GM18870 (cell line): ENCODE results near the gene ARHGEF2.
A peak's percentile ranks its signal among the peaks of the same experiment; 100 is the strongest.

Experiments
- ATAC-seq: cut with Tn5 transposase; IDR thresholded peaks from one replicate; pipeline ENCODE4 v1.9.1; 2021; ENCODE audit warnings: moderate library complexity; ENCODE audit not compliant: unreplicated experiment

The ARHGEF2 gene

GRCh38 chr1:155913969-155914757 lies 64.2 kb downstream of the ARHGEF2 start:
- ATAC-seq, result no peak

GRCh38 chr1:155912056-155912536 lies 66.3 kb downstream of the ARHGEF2 start:
- no peak for ATAC-seq

DNA sequence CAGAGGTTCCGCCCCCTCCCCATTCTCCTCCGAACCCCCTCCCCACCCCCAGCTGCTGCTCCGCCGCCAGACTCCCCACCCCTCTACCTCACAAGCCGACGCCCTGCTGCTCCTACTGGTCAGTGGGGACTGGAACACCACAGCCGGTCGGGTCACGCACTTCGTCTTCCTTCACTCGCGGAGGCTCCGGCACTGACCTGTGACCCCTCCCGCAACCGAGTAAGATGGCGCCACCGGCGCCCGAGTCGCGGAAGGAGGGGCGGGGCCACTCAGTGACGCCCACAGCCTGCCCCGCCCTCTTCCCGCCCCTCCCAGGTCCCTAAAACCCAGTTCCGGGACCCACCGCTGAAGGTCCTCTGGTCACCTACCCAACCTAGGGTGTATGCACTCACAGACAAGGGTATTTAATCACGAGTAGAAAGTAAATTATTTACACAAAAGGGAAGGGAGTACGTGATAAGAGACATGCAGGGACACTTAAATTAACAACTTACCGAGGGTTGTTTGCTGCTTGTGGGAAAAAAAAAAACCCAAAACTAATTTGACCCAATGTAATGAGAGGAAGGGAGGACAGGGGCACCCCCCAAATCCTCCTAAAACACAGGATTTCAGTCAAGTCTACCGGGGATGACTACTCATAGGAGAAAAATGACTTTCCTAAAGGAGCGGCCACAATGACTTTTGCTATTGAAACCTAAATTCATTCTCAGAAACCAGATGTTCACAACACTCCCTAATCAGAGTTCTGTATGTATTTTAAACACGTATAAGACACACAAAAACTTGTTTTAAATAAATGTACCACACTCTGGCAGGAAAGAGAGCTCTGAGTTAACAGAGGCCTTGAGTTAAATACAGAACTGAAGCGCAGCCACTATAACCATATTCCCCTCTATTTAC lies 66.9 kb downstream of the ARHGEF2 start, which contains the start of gene RIT1:
TSS of gene RIT1 (minus strand) at position 194 of the 900 bp plus-strand sequence. CDS start 588 bp downstream, outside the sequence.
- peak; percentile 74 for ATAC-seq

- no peak for ATAC-seq
Observed at GRCh38 chr1:155910621-155911121, 67.7 kb downstream of the ARHGEF2 start.

DNA sequence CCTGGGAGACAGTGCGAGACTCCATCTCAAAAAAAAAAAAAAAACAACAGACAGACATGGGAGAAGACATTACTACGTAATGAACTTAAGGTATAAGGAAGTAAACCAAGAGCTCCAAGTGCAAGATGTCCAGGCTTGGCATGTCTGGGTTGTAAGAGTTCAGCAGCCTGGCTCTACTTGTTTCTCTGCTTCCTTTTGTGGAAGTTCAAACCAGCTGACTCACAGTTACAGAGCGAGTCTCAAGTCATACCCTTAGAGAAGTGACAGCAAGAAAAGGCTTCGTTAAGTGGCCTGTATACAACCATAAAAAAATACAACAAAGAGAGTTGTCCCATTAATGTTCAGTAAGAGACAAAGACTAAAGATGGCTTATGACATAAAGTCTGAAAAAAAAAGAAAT lies 68.5 kb downstream of the ARHGEF2 start:
- no peak for ATAC-seq

DNA sequence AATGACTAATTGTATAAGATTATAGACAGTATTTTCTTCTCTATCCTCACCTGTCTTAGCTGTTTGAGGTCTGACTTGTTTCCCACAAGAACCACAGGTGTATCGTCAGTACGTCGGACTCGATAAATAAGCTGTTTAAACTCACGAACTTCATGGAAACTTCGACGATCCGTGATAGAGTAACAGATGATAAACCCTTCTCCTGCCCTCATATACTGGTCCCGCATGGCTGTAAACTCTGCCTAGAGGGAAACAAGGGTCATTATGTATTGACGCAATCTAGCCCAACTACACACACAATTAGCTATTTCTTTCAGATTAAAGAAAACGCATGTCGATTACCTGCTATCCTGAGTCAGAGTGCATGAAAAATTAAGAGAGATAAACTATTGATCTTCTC lies 74.1 kb downstream of the ARHGEF2 start:
- no peak for ATAC-seq

DNA sequence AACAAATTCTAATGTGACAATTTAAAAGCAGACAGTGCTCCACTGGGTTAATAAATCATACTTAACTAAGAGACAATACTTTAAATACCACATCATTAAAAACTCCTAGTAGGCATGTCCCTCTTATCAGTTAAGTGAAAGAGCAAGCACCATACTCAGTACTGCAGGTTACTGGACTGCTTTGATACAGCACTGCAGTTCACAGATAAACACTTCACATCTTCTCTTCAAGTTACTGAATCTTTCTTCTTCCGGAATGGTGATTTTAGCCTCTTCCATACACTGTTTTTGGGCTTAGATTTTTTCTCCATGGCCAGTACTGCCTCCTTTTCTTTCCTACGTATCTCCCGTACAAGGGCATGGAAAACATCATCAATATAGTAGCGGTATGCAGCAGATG lies 78.2 kb downstream of the ARHGEF2 start:
- no peak for ATAC-seq

GRCh38 chr1:155899683-155900082 lies 78.7 kb downstream of the ARHGEF2 start:
- ATAC-seq, result no peak

GRCh38 chr1:155898888-155899287 lies 79.5 kb downstream of the ARHGEF2 start:
- no peak for ATAC-seq

GRCh38 chr1:155897746-155898145 lies 80.6 kb downstream of the ARHGEF2 start:
- ATAC-seq, result no peak
